Karpas-422 (cell line): ENCODE results near the gene RBM42. TPM values are rescaled to one million over a fixed set of nuclear protein-coding genes. Genes with fewer than 3 reads are reported as not detected.

ENCODE experiments used
- DNase-seq: peaks from one replicate; pipeline ENCODE4 v3.0.0-alpha.2; 2015
- H2AFZ ChIP-seq: fragments of 200-600 bp; sonication (generic); 2 replicates; pipeline ENCODE4 v1.6.1; 2014; ENCODE audit warnings: antibody characterized with exemption, low read length, mixed read lengths
- H3K27ac ChIP-seq: fragments of 200-600 bp; sonication (generic); 2 replicates; pipeline ENCODE4 v1.5.1; 2014; ENCODE audit warnings: mild to moderate bottlenecking, low read length, moderate library complexity
- H3K27me3 ChIP-seq: fragments of 200-600 bp; sonication (generic); 2 replicates; pipeline ENCODE4 v1.6.1; 2014; ENCODE audit warnings: low read length, mixed read lengths
- H3K36me3 ChIP-seq: fragments of 200-600 bp; sonication (generic); 2 replicates; pipeline ENCODE4 v1.6.1; 2014; ENCODE audit warnings: low read length, mixed read lengths; ENCODE audit not compliant: insufficient read depth
- H3K4me1 ChIP-seq: fragments of 200-600 bp; sonication (generic); 2 replicates; pipeline ENCODE4 v1.6.1; 2014; ENCODE audit warnings: mild to moderate bottlenecking, low read length, mixed read lengths
- H3K4me2 ChIP-seq: fragments of 200-600 bp; sonication (generic); 2 replicates; pipeline ENCODE4 v1.6.1; 2014; ENCODE audit warnings: low read length, low read depth, mild to moderate bottlenecking; ENCODE audit not compliant: poor library complexity, severe bottlenecking
- H3K4me3 ChIP-seq: fragments of 200-600 bp; sonication (generic); 2 replicates; pipeline ENCODE4 v1.5.1; 2014; ENCODE audit warnings: mild to moderate bottlenecking, antibody characterized with exemption, low read length, mixed read lengths
- H3K79me2 ChIP-seq: fragments of 200-600 bp; sonication (generic); 2 replicates; pipeline ENCODE4 v1.6.1; 2014; ENCODE audit warnings: mild to moderate bottlenecking, low read length, mixed read lengths
- H3K9ac ChIP-seq: fragments of 200-600 bp; sonication (generic); 2 replicates; pipeline ENCODE4 v1.6.0; 2014; ENCODE audit warnings: low read length
- H3K9me2 ChIP-seq: fragments of 200-600 bp; sonication (generic), shearing (Covaris generic); replicated peaks from 2 replicates; pipeline ENCODE4 v1.6.0; 2014; ENCODE audit warnings: mild to moderate bottlenecking, low read length, moderate library complexity; ENCODE audit not compliant: insufficient read depth
- H3K9me3 ChIP-seq: fragments of 300-700, 200-600 bp; sonication (generic); 2 replicates; pipeline ENCODE4 v1.6.1; 2014; ENCODE audit warnings: low read length, mixed read lengths
- H4K20me1 ChIP-seq: fragments of 200-600 bp; sonication (generic); 2 replicates; pipeline ENCODE4 v1.6.1; 2014; ENCODE audit warnings: mild to moderate bottlenecking, antibody characterized with exemption, low read length, low read depth; ENCODE audit not compliant: insufficient read depth
- total RNA-seq: library from RNA; depleted of rRNA; stranded (reverse); fragments of >200 nt; shearing (Covaris generic); gene quantifications from 2 replicates; pipeline ENCODE4 v1.2.3, GENCODE V29; 2014; ENCODE audit warnings: low replicate concordance

The RBM42 gene
- total RNA-seq, 1 experiment from 2014 or later = 36.9 TPM

DNA sequence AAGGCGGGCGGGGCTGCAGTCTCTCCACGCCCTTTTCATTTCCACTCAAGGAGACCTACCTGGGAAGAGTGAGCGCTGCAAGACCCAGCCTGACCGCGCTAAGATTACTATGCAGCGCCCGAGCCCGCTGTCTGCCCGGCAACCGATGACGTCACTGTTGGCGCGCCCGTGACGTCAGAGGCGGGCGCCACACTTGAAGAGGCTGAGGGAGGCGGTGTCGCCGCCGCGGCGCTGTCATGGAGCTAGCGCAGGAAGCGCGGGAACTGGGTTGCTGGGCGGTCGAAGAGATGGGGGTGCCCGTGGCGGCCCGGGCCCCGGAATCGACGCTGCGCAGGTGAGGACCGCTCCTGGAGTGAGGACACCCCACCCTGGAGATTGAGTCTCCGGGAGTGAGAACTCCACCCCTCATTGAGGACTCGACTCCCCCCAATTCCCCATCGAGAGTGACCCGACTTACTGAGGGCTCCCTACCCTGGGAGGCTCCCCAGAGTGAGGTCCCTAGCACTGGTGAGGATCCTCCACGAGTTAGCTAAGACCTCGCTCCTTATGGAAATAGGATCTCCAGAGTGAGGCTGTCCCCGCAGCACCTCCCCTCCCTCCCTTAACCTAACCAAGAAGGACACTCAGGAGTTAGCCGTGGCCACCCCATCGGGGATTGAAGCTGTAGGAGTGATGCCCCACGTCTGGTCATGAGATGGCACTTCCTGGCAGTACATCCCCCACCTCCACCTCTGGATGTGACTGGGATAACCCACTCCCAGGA lies 16.1 kb upstream of the RBM42 start, which contains the start of gene HAUS5:
Gene HAUS5, plus strand, starts transcription at position 177 of the 763 bp plus-strand sequence. Its CDS starts 60 bp downstream, at position 237.
- peaks cover 18% of the 10 kb centered on the region for H3K4me1 ChIP-seq
- no peaks in the 10 kb centered on the region for H3K27me3 ChIP-seq
- H3K79me2 ChIP-seq = peaks cover 14% of the 10 kb centered on the region
- peak within 1 kb of the TSS; percentile 44; the same call in 1 of the 2 replicates for H2AFZ ChIP-seq
- DNase-seq = peak; percentile 97
- H3K27ac ChIP-seq = no peak within 1 kb of the TSS
- H3K9ac ChIP-seq = peak within 1 kb of the TSS; percentile 90
- H4K20me1 ChIP-seq = no peaks in the 10 kb centered on the region
- no peaks in the 10 kb centered on the region; the same call in 1 of the 2 replicates for H3K36me3 ChIP-seq
- H3K4me3 ChIP-seq = peak within 1 kb of the TSS; percentile 94
- no peaks in the 10 kb centered on the region for H3K9me2 ChIP-seq
- peak within 1 kb of the TSS; percentile 91 for H3K4me2 ChIP-seq
- no peaks in the 10 kb centered on the region for H3K9me3 ChIP-seq

DNA sequence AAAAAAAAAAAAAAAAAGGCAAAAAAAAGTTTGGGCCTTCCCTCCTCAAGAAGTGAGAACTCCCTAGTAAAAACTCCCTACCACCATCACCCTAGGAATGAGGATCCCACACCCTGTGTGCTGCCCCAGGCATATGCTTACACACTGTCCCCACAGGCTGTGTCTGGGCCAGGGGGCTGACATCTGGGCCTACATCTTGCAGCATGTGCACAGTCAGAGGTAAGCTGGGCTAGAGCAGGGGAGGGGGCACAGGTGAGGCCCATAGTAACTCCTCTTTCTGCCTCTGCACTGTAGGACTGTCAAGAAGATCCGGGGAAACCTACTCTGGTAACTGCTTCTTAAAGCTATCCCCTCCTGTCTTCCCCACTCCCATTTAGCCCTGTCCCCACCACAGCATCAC lies 15.3 kb upstream of the RBM42 start:
- H3K4me3 ChIP-seq = peak overlapping the region; percentile 94
- H3K27me3 ChIP-seq = no peaks in the 10 kb centered on the region
- H3K79me2 ChIP-seq = peaks cover 14% of the 10 kb centered on the region
- H3K9ac ChIP-seq = peak overlapping the region; percentile 90
- H3K9me2 ChIP-seq = no peaks in the 10 kb centered on the region
- no peak for DNase-seq
- H4K20me1 ChIP-seq = no peaks in the 10 kb centered on the region
- H3K36me3 ChIP-seq = no peaks in the 10 kb centered on the region; the same call in 1 of the 2 replicates
- H3K4me2 ChIP-seq = peak overlapping the region; percentile 91
- no peak overlapping the region for H2AFZ ChIP-seq
- peaks cover 18% of the 10 kb centered on the region for H3K4me1 ChIP-seq
- H3K27ac ChIP-seq = no peak overlapping the region
- no peaks in the 10 kb centered on the region for H3K9me3 ChIP-seq

DNA sequence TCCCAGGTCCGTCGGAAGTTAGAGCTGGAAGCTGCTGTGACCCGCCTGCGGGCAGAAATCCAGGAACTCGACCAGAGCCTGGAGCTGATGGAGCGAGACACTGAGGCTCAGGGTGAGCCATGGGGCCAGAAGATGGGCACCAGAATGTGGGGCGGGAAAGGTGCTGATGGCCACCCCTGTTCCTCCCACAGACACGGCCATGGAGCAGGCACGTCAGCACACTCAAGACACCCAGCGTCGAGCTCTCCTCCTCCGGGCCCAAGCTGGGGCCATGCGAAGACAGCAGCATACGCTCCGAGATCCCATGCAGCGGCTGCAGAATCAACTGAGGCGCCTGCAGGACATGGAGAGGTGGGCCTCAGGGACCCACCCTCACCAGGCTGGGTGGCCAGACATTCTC lies 13.8 kb upstream of the RBM42 start:
- Histone ChIP-seq H4K20me1 (no peaks in the 10 kb centered on the region), H3K9me2 (no peaks in the 10 kb centered on the region), H3K4me3 (no peak overlapping the region), H3K36me3 (no peaks in the 10 kb centered on the region; the same call in 1 of the 2 replicates), H3K4me2 (no peak overlapping the region), H3K9ac (no peak overlapping the region), H3K9me3 (no peaks in the 10 kb centered on the region), H3K27ac (no peak overlapping the region), H2AFZ (no peak overlapping the region), H3K79me2 (peaks cover 14% of the 10 kb centered on the region), H3K4me1 (peaks cover 18% of the 10 kb centered on the region), H3K27me3 (no peaks in the 10 kb centered on the region)
- no peak for DNase-seq

DNA sequence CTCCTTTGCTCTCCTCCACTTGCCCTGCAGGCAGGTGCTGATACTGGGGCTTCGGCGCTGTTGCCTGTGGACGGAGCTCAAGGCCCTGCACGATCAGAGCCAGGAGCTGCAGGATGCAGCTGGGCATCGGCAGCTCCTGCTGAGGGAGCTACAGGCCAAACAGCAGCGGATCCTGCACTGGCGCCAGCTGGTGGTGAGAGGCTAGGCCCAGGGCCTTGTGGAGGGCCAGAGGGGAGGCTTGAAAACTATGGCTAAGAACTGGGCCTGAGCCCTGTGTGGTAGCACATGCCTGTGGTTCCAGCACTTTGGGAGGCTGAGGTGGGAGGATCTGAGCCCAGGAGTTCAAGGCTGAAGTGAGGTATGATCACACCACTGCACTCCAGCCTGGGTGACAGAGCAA lies 10.0 kb upstream of the RBM42 start:
- Histone ChIP-seq H2AFZ (no peak overlapping the region), H3K9me2 (no peaks in the 10 kb centered on the region), H3K27ac (no peak overlapping the region), H3K9me3 (no peaks in the 10 kb centered on the region), H3K4me2 (no peak overlapping the region), H3K4me3 (no peak overlapping the region), H3K79me2 (peaks cover 2% of the 10 kb centered on the region), H3K36me3 (peaks cover 5% of the 10 kb centered on the region; the same call in 1 of the 2 replicates), H3K9ac (no peak overlapping the region), H3K27me3 (no peaks in the 10 kb centered on the region), H3K4me1 (peaks cover 1% of the 10 kb centered on the region), H4K20me1 (no peaks in the 10 kb centered on the region)
- DNase-seq = no peak

DNA sequence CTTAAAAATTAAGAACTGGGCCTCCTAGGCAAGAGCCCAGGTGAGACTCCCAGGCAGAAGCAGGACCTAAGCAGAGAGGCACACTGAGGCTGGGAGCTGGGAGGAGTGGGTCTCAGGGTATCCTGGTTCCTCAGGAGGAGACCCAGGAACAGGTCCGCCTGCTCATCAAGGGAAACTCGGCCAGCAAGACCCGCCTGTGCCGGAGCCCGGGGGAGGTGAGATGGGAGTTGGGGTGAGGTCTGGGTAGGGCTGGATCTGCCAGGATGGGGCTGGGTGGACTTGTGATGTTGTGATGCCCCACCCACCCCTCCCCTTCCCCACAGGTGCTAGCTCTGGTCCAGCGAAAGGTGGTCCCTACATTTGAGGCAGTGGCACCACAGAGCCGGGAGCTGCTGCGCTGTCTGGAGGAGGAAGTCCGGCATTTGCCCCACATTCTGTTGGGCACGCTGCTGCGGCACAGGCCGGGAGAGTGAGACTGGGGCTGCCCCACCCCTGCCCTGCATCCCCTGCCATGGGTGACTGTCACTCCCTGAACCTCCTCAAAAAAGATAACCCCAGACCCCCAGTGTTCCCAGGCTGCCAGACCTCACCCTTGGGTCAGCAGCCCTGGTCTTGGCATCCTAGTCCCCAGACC lies 9.4 kb upstream of the RBM42 start:
- H3K27ac ChIP-seq = no peak overlapping the region
- H3K9ac ChIP-seq = no peak overlapping the region
- no peaks in the 10 kb centered on the region for H4K20me1 ChIP-seq
- H3K4me2 ChIP-seq = no peak overlapping the region
- H3K9me3 ChIP-seq = no peaks in the 10 kb centered on the region
- H3K4me3 ChIP-seq = no peak overlapping the region
- no peaks in the 10 kb centered on the region for H3K9me2 ChIP-seq
- DNase-seq = no peak
- no peak overlapping the region for H2AFZ ChIP-seq
- no peaks in the 10 kb centered on the region for H3K4me1 ChIP-seq
- peaks cover 5% of the 10 kb centered on the region; the same call in 1 of the 2 replicates for H3K36me3 ChIP-seq
- no peaks in the 10 kb centered on the region for H3K79me2 ChIP-seq
- H3K27me3 ChIP-seq = no peaks in the 10 kb centered on the region

DNA sequence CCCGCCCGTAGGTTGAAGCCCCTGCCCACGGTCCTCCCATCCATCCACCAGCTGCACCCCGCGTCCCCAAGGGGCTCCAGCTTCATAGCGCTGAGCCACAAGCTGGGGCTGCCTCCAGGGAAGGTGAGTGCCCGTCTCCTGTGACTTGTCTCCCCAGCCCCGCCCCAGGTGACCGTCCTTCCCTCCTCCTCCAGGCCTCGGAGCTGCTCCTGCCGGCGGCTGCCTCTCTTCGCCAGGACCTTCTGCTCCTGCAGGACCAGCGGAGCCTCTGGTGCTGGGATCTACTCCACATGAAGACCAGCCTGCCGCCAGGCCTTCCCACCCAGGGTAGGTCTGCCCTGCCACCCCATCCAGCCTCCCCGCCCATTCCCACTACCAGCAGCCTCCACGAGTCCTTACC lies 8.8 kb upstream of the RBM42 start:
- Histone ChIP-seq H3K4me3 (no peak overlapping the region), H3K27ac (no peak overlapping the region), H3K9ac (no peak overlapping the region), H3K27me3 (no peaks in the 10 kb centered on the region), H3K79me2 (no peaks in the 10 kb centered on the region), H3K9me2 (no peaks in the 10 kb centered on the region), H2AFZ (no peak overlapping the region), H3K4me2 (no peak overlapping the region), H3K36me3 (peaks cover 5% of the 10 kb centered on the region; the same call in 1 of the 2 replicates), H4K20me1 (no peaks in the 10 kb centered on the region), H3K9me3 (no peaks in the 10 kb centered on the region), H3K4me1 (no peaks in the 10 kb centered on the region)
- no peak for DNase-seq

DNA sequence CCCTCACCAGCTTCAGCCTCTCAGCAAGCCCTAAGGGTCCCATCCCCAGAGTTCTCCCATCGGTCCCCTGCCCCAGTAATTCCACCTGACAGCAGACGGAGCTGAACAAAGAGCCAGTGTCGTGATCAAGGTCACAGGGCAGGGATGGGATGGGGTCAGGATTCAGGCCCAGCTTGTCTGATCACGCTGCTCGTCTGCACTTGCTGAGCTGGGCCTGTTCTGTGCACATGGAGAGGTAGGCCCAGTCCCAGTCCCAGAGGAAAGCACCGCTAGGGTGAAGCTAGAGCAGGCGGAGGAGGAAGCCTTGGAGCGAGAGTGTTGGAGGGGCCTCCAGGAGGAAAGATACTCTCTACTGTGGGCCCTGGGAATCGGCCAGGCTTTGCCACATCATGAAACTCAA lies 7.1 kb upstream of the RBM42 start:
- no peak overlapping the region for H3K4me3 ChIP-seq
- no peaks in the 10 kb centered on the region for H4K20me1 ChIP-seq
- no peak overlapping the region for H3K27ac ChIP-seq
- peaks cover 5% of the 10 kb centered on the region; the same call in 1 of the 2 replicates for H3K36me3 ChIP-seq
- H3K9ac ChIP-seq = no peak overlapping the region
- H3K4me1 ChIP-seq = no peaks in the 10 kb centered on the region
- no peaks in the 10 kb centered on the region for H3K27me3 ChIP-seq
- no peaks in the 10 kb centered on the region for H3K79me2 ChIP-seq
- H3K9me2 ChIP-seq = no peaks in the 10 kb centered on the region
- DNase-seq = no peak
- H3K4me2 ChIP-seq = no peak overlapping the region
- no peaks in the 10 kb centered on the region for H3K9me3 ChIP-seq
- H2AFZ ChIP-seq = no peak overlapping the region

DNA sequence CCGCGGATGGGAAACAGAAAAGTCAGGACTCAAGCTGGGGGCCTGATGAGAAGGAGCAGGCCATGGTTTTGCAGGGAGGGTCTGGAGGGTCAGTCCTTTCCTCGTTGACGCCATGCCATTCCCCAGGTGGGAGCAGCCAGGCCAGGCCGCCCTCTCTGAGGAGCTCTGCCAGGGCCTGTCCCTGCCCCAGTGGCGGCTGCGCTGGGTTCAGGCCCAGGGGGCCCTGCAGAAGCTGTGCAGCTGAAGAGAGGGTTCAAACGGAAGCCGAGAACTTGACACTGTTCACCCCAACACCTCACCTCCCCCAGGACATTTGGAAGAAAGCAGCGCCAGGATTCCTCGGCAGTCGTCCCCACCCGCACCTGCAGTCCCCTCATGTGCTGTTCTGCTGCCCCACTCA lies 6.1 kb upstream of the RBM42 start:
- Histone ChIP-seq H3K79me2 (no peaks in the 10 kb centered on the region), H3K27me3 (no peaks in the 10 kb centered on the region), H4K20me1 (no peaks in the 10 kb centered on the region), H3K4me3 (no peak overlapping the region), H3K4me1 (peaks cover 2% of the 10 kb centered on the region; the same call in 1 of the 2 replicates), H3K4me2 (no peak overlapping the region), H3K36me3 (peaks cover 5% of the 10 kb centered on the region; the same call in 1 of the 2 replicates), H3K9me3 (no peaks in the 10 kb centered on the region), H3K27ac (no peak overlapping the region), H3K9me2 (no peaks in the 10 kb centered on the region), H2AFZ (no peak overlapping the region), H3K9ac (no peak overlapping the region)
- no peak for DNase-seq
